ENCODE results near the gene HSD11B2.

DNA sequence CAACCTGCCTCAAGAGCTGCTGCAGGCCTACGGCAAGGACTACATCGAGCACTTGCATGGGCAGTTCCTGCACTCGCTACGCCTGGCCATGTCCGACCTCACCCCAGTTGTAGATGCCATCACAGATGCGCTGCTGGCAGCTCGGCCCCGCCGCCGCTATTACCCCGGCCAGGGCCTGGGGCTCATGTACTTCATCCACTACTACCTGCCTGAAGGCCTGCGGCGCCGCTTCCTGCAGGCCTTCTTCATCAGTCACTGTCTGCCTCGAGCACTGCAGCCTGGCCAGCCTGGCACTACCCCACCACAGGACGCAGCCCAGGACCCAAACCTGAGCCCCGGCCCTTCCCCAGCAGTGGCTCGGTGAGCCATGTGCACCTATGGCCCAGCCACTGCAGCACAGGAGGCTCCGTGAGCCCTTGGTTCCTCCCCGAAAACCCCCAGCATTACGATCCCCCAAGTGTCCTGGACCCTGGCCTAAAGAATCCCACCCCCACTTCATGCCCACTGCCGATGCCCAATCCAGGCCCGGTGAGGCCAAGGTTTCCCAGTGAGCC lies 5.8 kb downstream of the HSD11B2 start:
- TF ChIP-seq POLR2A (IDR thresholded peaks at IDR 0.05) = no peak
- TF ChIP-seq, protein P1, sequence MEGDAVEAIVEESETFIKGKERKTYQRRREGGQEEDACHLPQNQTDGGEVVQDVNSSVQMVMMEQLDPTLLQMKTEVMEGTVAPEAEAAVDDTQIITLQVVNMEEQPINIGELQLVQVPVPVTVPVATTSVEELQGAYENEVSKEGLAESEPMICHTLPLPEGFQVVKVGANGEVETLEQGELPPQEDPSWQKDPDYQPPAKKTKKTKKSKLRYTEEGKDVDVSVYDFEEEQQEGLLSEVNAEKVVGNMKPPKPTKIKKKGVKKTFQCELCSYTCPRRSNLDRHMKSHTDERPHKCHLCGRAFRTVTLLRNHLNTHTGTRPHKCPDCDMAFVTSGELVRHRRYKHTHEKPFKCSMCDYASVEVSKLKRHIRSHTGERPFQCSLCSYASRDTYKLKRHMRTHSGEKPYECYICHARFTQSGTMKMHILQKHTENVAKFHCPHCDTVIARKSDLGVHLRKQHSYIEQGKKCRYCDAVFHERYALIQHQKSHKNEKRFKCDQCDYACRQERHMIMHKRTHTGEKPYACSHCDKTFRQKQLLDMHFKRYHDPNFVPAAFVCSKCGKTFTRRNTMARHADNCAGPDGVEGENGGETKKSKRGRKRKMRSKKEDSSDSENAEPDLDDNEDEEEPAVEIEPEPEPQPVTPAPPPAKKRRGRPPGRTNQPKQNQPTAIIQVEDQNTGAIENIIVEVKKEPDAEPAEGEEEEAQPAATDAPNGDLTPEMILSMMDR (IDR thresholded peaks at IDR 0.05 in 8 of 11, conservative IDR thresholded peaks at IDR 0.05 in 3 of 11) = no peak
- TF ChIP-seq POLR2AphosphoS5 (IDR thresholded peaks at IDR 0.05) = peak in 2 of 3 donors; percentile 17 to 54

All from spleen (tissue), 7 donors.